Adipose tissue (tissue), 3 donors: ENCODE measurements around the gene TSR1. TPM values are rescaled to one million over a fixed set of nuclear protein-coding genes. Genes with fewer than 3 reads are reported as not detected.

Experiments used
- H3K27ac ChIP-seq: one replicate; pipeline ENCODE4 v1.5.1; 2013; ENCODE audit warnings: low read depth, low read length
- WGBS, 3 donors: extraction: QIAGEN DNeasy Blood & Tissue Kit; methylation state at CpG; one replicate each; pipeline ENCODE4 v1.1.7; 2013; 5-methylcytosine and 5-hydroxymethylcytosine counted together
- polyA plus RNA-seq, 3 donors: library from polyadenylated mRNA; stranded (reverse); fragments of 200-250 nt; gene quantifications; one replicate each; pipeline ENCODE4 v1.2.3, GENCODE V29; 2013
- donor health status: healthy with polysubstance abuse.
- donor health status: Bipolar disorder and iron deficiency.
- donor health status: healthy.

Gene TSR1
- polyA plus RNA-seq, 3 donors, result 9.8 to 28.5 (median 18.4) TPM

- peak within 1 kb of the TSS; percentile 51 for H3K27ac ChIP-seq
- 0 to 1% (median 0%) methylated on average over 61 to 107 of the region's 108 CpGs for WGBS, 3 donors
Observed at GRCh38 chr17:2303204-2304188, 32.8 kb downstream of the TSR1 start, which contains the start of the genes SMG6 and SRR. SMG6 (minus strand) TSS chr17:2303785; CDS start chr17:2303720, 65 bp downstream. SRR (plus strand) TSS chr17:2303950; CDS start chr17:2315561, 11,611 bp downstream.

DNA sequence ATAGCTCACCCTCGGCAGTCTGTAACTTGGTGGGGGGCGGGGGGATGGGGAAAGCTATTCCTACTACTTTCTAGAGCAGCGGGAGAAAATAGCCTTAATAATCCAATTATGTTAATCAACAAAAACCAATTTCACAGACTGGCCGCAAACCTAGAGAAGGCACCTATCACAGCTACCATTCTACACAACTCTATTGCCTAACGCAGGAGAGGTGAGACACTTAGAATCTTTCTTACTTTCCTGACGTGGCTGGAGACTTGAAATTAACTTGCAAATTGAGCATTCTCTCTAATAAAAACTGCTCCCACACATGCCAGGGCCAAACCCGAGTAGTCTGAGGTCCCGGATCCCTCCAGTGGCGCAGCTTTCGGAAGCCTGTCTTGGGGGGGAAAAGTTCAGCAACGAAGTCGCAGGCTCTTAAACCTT lies 33.5 kb downstream of the TSR1 start:
- 2 to 4% (median 3%) methylated on average over 12 of the region's 12 CpGs for WGBS, 3 donors

DNA sequence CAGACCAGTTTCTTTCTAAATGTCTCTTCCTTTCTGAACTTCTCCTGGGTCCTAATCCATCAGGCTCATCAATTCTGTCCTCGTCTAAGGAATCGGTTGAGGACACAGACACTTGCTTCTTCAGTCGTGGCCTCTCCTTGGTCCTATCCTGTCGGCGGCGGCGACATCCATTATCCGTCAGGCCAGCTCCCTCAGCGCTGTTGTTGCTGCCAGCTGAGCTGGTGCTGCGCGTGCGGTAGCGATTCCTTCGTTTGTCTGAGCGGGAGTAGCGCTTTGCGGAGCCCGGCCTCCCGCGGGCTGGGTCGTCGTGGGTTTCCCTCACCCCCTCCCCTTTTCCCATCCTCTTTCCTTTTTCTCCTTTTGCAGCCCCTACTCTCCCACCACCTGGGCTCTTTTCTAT lies 36.5 kb downstream of the TSR1 start:
- 85 to 92% (median 90%) methylated on average over 22 of the region's 22 CpGs for WGBS, 3 donors
- no peak overlapping the region for H3K27ac ChIP-seq

More for the DNA sequence above, 33.5 kb downstream of the TSR1 start:
- peak overlapping the region; percentile 42 for H3K27ac ChIP-seq

- no peak overlapping the region for H3K27ac ChIP-seq
- WGBS, 3 donors, result 92 to 95% (median 94%) methylated on average over 12 of the region's 12 CpGs
Observed at GRCh38 chr17:2299136-2299535, 37.1 kb downstream of the TSR1 start.

DNA sequence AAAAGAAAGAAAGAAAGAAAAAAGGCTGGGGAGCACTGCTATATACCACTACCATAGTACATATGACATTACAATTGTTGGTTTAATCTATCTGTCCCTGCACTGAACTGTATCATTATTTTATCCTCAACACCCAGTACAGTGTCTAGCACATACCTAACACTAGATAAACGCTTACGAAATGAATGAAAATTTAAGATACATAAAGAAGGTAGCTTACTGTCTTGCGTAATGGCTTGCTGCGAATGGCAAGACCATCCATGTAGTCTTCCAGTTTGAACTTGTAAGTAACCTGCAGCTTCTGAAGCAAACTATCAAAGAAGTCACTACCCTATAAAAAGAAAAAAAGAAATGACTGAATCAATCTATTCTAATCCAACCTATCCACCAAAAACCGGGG lies 39.2 kb downstream of the TSR1 start:
- WGBS, 3 donors, result 89 to 91% (median 90%) methylated on average over 5 of the region's 5 CpGs
- no peak overlapping the region for H3K27ac ChIP-seq

GRCh38 chr17:2295575-2295974 lies 40.7 kb downstream of the TSR1 start:
- no peak overlapping the region for H3K27ac ChIP-seq
- 82 to 88% (median 86%) methylated on average over 1 of the region's 1 CpG for WGBS, 3 donors

GRCh38 chr17:2292100-2292499 lies 44.2 kb downstream of the TSR1 start:
- H3K27ac ChIP-seq, result no peak overlapping the region
- WGBS, 3 donors, result 79 to 92% (median 88%) methylated on average over 2 of the region's 2 CpGs

GRCh38 chr17:2289878-2290478 lies 46.3 kb downstream of the TSR1 start:
- H3K27ac ChIP-seq, result no peak overlapping the region
- 96 to 97% (median 96%) methylated on average over 5 of the region's 5 CpGs for WGBS, 3 donors

DNA sequence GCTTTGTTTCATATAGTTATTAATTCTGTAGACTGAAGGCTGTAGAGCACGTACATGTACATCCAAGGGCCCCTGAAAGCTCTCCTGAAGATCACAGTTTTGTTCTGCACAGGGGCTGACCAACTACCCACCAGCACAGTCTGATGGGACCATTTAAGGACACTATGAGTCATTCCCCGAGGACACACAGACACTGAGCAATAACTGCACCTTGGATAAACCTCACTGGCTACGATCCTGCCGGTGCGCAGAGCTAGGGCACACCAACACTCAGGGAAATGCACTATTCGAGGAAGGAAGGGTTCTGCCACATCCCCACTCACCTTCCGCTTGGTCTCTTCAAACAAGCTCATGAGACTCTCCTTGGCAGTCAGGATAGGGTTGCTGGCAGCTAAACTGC lies 53.0 kb downstream of the TSR1 start:
- WGBS, 3 donors, result 84 to 91% (median 86%) methylated on average over 7 of the region's 7 CpGs
- H3K27ac ChIP-seq, result no peak overlapping the region

DNA sequence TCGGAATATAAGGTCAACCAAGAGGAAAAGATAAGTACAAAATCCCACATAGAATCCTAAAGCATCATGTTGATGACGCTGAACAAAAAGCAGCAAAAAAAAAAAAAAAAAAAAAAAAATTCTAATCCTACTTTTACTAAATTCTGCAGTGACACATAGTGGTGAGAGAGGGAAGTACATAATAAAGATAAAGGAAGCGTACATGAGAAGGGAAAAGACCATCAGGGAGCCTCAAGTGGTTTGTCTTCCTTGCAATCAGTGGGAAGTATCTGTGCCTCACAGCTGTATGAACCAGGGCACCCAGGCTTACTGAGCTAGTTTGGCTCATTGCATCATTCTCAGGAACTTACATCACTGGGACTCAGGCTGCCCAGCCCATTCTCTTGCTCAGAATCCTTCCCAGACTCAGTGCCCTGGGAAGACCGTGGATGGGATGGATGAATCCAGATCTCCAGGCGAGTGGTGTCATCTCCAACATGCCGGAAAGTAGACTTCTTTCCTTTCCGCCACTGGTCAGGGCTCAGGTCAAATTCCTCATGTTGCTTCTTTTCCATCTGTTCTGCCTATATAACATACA lies 53.9 kb downstream of the TSR1 start:
- WGBS, 3 donors, result 54 to 55% (median 55%) methylated on average over 7 of the region's 7 CpGs
- no peak overlapping the region for H3K27ac ChIP-seq

GRCh38 chr17:2279707-2280106 lies 56.5 kb downstream of the TSR1 start:
- 94 to 96% (median 96%) methylated on average over 9 of the region's 9 CpGs for WGBS, 3 donors
- H3K27ac ChIP-seq, result no peak overlapping the region

- no peak overlapping the region for H3K27ac ChIP-seq
- WGBS, 3 donors, result 95 to 98% (median 96%) methylated on average over 9 of the region's 9 CpGs
Observed at GRCh38 chr17:2277429-2278170, 58.7 kb downstream of the TSR1 start.

DNA sequence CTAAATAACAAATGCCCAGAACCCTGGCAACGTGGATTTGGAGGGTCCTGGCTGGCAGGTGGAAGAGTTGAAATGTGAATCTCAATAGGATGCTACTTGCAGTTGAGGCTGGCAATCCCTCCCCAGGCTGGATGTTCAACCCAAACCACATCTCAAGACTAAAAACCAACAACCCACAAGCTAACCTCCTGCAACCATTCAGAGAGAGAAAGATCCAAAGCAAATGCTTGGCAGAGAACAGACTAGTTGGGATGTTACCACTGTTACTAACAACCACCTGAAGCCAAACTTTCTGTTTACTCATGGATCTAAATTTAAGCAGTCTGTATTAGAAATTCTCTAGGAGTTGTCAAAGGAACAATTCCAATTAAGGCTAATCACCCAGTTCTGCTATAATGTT lies 60.5 kb downstream of the TSR1 start:
- 71 to 80% (median 75%) methylated on average over 1 of the region's 1 CpG for WGBS, 3 donors
- H3K27ac ChIP-seq, result no peak overlapping the region

GRCh38 chr17:2274414-2274813 lies 61.8 kb downstream of the TSR1 start:
- 47 to 72% (median 66%) methylated on average over 2 of the region's 2 CpGs for WGBS, 3 donors
- H3K27ac ChIP-seq, result no peak overlapping the region

Other genes with a start within 250 kb of the TSR1 start
- gene SMG6, start 32.7 kb downstream of the TSR1 start, polyA plus RNA-seq, result 10 to 100 TPM in 2 of 3 donors, 1 to 10 TPM in 1; 8.8 to 28.3 (median 18.7) TPM
- 1 to 10 TPM; 3.7 to 6.6 (median 6.5) TPM for gene SRR, start 32.5 kb downstream of the TSR1 start, polyA plus RNA-seq
- gene SGSM2, start 1.0 kb upstream of the TSR1 start, polyA plus RNA-seq, result 10 to 100 TPM; 22.0 to 72.3 (median 38.6) TPM
- gene MNT, start 64.6 kb upstream of the TSR1 start, polyA plus RNA-seq, result 10 to 100 TPM in 2 of 3 donors, 1 to 10 TPM in 1; 4.9 to 23.7 (median 23.1) TPM
- gene METTL16, start 175.4 kb upstream of the TSR1 start, polyA plus RNA-seq, result 10 to 100 TPM in 2 of 3 donors, 1 to 10 TPM in 1; 7.2 to 16.9 (median 11.2) TPM